CD4-positive, alpha-beta T cell (primary cell): ENCODE results near the gene SUGP2. TPM values are rescaled to one million over a fixed set of nuclear protein-coding genes. Genes with fewer than 3 reads are reported as not detected.

ENCODE experiments used
- ATAC-seq: fragments of 200-7000 bp; cut with Tn5 transposase; one replicate; pipeline ENCODE4 v1.10.0; 2022; ENCODE audit warnings: mild to moderate bottlenecking; ENCODE audit not compliant: poor library complexity
- CTCF ChIA-PET: fragments of 350-600 bp; sonication (Branson Sonifier 250); formaldehyde crosslinking; loops from one replicate; lab custom pipeline; 2021; ENCODE audit warnings: antibody characterized with exemption, inconsistent platforms; lab: Charles Lee
- POLR2A ChIA-PET: fragments of 350-600 bp; sonication (Branson Sonifier 250); formaldehyde crosslinking; loops from one replicate; lab custom pipeline; 2021; ENCODE audit warnings: antibody characterized with exemption, inconsistent platforms; lab: Charles Lee
- DNase-seq, 14 experiments: peaks; one replicate each; pipeline ENCODE4 v3.0.0-alpha.2; 2013 to 2020; ENCODE audit warnings: mixed read lengths in 2 of 14
- H3K27ac ChIP-seq, 2 donors: one replicate each; pipeline versions ENCODE4 v1.5.1 to v1.7.0; 2013; ENCODE audit warnings: low read length in 2 of 2, low read depth in 1 of 2, mild to moderate bottlenecking in 1 of 2
- H3K27me3 ChIP-seq, 2 experiments: 1 replicate in 1 of 2; 2 replicates in 1 of 2; pipeline versions ENCODE4 v1.6.1 to v1.7.0; 2013; ENCODE audit warnings: low read length in 2 of 2, control low read depth in 1 of 2, mild to moderate bottlenecking in 1 of 2, moderate library complexity in 1 of 2; ENCODE audit not compliant: insufficient read depth in 2 of 2, control insufficient read depth in 1 of 2
- H3K36me3 ChIP-seq: one replicate; pipeline ENCODE4 v1.6.1; 2013; ENCODE audit warnings: low read length, control low read depth; ENCODE audit not compliant: insufficient read depth
- H3K4me1 ChIP-seq: one replicate; pipeline ENCODE4 v1.6.1; 2013; ENCODE audit warnings: low read length, control low read depth; ENCODE audit not compliant: insufficient read depth
- H3K4me3 ChIP-seq: one replicate; pipeline ENCODE4 v1.5.1; 2013; ENCODE audit warnings: mild to moderate bottlenecking, low read length, moderate library complexity
- H3K9me3 ChIP-seq, 2 experiments: 1 replicate in 1 of 2; 2 replicates in 1 of 2; pipeline versions ENCODE4 v1.6.1 to v1.7.0; 2013; ENCODE audit warnings: low read length in 2 of 2, mild to moderate bottlenecking in 2 of 2, control low read depth in 1 of 2, moderate library complexity in 1 of 2; ENCODE audit not compliant: control insufficient read depth in 1 of 2, insufficient read depth in 1 of 2
- H3K27ac Mint-ChIP-seq: one replicate; pipeline ENCODE4 v1.8.0; 2020; ENCODE audit warnings: mixed read lengths
- H3K27me3 Mint-ChIP-seq: one replicate; pipeline ENCODE4 v1.8.0; 2021; ENCODE audit warnings: mixed read lengths
- H3K36me3 Mint-ChIP-seq: one replicate; pipeline ENCODE4 v1.8.0; 2021; ENCODE audit warnings: low read depth, mixed read lengths
- H3K4me1 Mint-ChIP-seq: one replicate; pipeline ENCODE4 v1.8.0; 2021; ENCODE audit warnings: low read depth, mixed read lengths
- H3K4me3 Mint-ChIP-seq: one replicate; pipeline ENCODE4 v1.8.0; 2020; ENCODE audit warnings: mild to moderate bottlenecking, mixed read lengths
- H3K9me3 Mint-ChIP-seq: one replicate; pipeline ENCODE4 v1.8.0; 2020; ENCODE audit warnings: mixed read lengths
- CTCF ChIP-seq: fragments of 200-600 bp; IDR thresholded peaks from one replicate; pipeline ENCODE4 v1.8.0; 2022; ENCODE audit warnings: antibody characterized with exemption, mild to moderate bottlenecking
- intact Hi-C, 2 experiments: fragments of 100-400 bp; cut with DNase I in 1 of 2; cut with micrococcal nuclease in 1 of 2; formaldehyde crosslinking; loops; one replicate each; pipeline versions ENCODE4 v1.15.1 to v1.9.0; 2023 to 2025; cut with DNase I, micrococcal nuclease
- total RNA-seq, 174 experiments: library from RNA in 2 of 174; stranded (reverse) in 2 of 174; gene quantifications; one replicate each; pipeline ENCODE4 v1.2.3 and lab custom pipeline; 2021 to 2026

Gene SUGP2
- total RNA-seq, 2 experiments from 2014 or later = 106 to 110 TPM

GRCh38 chr19:19052921-19053320, 19.6 kb upstream of the SUGP2 start:
- ATAC-seq (no peak), DNase-seq (no peak)
- H3K4me3 ChIP-seq = no peak overlapping the region
- ChIA-PET CTCF (interaction anchor here (0.6 kb wide), 1 partner anchor 60 kb away, joined by 3 read pairs; no protein-coding TSS in a partner anchor), POLR2A (interaction anchor here (2.3 kb wide), 1 partner anchor 10 kb away, joined by 5 read pairs; the partner anchor contains the start of gene SLC25A42)
- H3K27ac ChIP-seq = no peak overlapping the region
- Mint-ChIP-seq H3K4me1 (no peaks in the 10 kb centered on the region), H3K9me3 (no peaks in the 10 kb centered on the region), H3K27ac (no peak overlapping the region), H3K27me3 (no peaks in the 10 kb centered on the region), H3K36me3 (peaks cover 56% of the 10 kb centered on the region), H3K4me3 (no peak overlapping the region)
- no peaks in the 10 kb centered on the region for H3K9me3 ChIP-seq
- H3K4me1 ChIP-seq = no peaks in the 10 kb centered on the region
- intact Hi-C loops = loop anchor here (1.0 to 2.0 kb wide), 3 partner anchors 64 to 121 kb away; no protein-coding TSS in a partner anchor
- no peak for TF ChIP-seq CTCF
- no peaks in the 10 kb centered on the region for H3K27me3 ChIP-seq
- H3K36me3 ChIP-seq = peaks cover 51% of the 10 kb centered on the region

- Mint-ChIP-seq H3K9me3 (no peaks in the 10 kb centered on the region), H3K4me3 (no peak overlapping the region), H3K27me3 (no peaks in the 10 kb centered on the region), H3K4me1 (no peaks in the 10 kb centered on the region), H3K27ac (no peak overlapping the region), H3K36me3 (peaks cover 62% of the 10 kb centered on the region)
- Histone ChIP-seq H3K36me3 (peaks cover 50% of the 10 kb centered on the region), H3K9me3 (no peaks in the 10 kb centered on the region), H3K27me3 (no peaks in the 10 kb centered on the region), H3K4me1 (no peaks in the 10 kb centered on the region), H3K27ac (no peak overlapping the region), H3K4me3 (no peak overlapping the region)
- TF ChIP-seq CTCF = no peak
- ChIA-PET POLR2A (interaction anchor here (2.3 kb wide), 1 partner anchor 11 kb away, joined by 5 read pairs; the partner anchor contains the start of gene SLC25A42), CTCF (interaction anchor here (0.8 kb wide), 1 partner anchor 14 kb away, joined by 3 read pairs; no protein-coding TSS in a partner anchor)
- ATAC-seq = no peak
- DNase-seq = no peak
- intact Hi-C loops = loop anchor here in 1 of 2 experiments (2.0 kb wide), 1 partner anchor 65 kb away; no protein-coding TSS in a partner anchor
These were observed 18.3 kb upstream of the SUGP2 start for GRCh38 chr19:19051478-19052213.

GRCh38 chr19:19050731-19051130, 17.4 kb upstream of the SUGP2 start:
- ChIA-PET POLR2A (interaction anchor here (2.3 kb wide), 1 partner anchor 12 kb away, joined by 5 read pairs; the partner anchor contains the start of gene SLC25A42), CTCF (interaction anchor here (0.6 to 1.2 kb wide), 2 partner anchors 95 to 1679 kb away, joined by 3 to 4 read pairs; no protein-coding TSS in a partner anchor)
- Histone ChIP-seq H3K4me1 (no peaks in the 10 kb centered on the region), H3K9me3 (no peaks in the 10 kb centered on the region), H3K27ac (no peak overlapping the region), H3K27me3 (no peaks in the 10 kb centered on the region), H3K36me3 (peaks cover 44% of the 10 kb centered on the region), H3K4me3 (no peak overlapping the region)
- no peak for DNase-seq
- intact Hi-C loops = no loop called here
- Mint-ChIP-seq H3K9me3 (no peaks in the 10 kb centered on the region), H3K4me1 (no peaks in the 10 kb centered on the region), H3K27ac (no peak overlapping the region), H3K4me3 (no peak overlapping the region), H3K27me3 (no peaks in the 10 kb centered on the region), H3K36me3 (peaks cover 64% of the 10 kb centered on the region)
- no peak for TF ChIP-seq CTCF
- no peak for ATAC-seq
